Testis (tissue), 3 donors: Measurements from ENCODE around the gene ECE2. TPM values are rescaled to one million over a fixed set of nuclear protein-coding genes. Genes with fewer than 3 reads are reported as not detected.

Experiments
- DNase-seq: peaks from one replicate; pipeline ENCODE4 v3.0.0-alpha.2; 2019
- H3K27ac ChIP-seq, 2 donors: fragments of 200-600 bp; sonication (generic); one replicate each; pipeline ENCODE4 v1.5.1; 2019
- H3K27me3 ChIP-seq: fragments of 200-600 bp; sonication (generic); one replicate; pipeline ENCODE4 v1.5.1; 2019
- H3K36me3 ChIP-seq: fragments of 200-600 bp; sonication (generic); one replicate; pipeline ENCODE4 v1.5.1; 2017; ENCODE audit warnings: low read depth; ENCODE audit errors: missing control alignments
- H3K4me1 ChIP-seq: fragments of 200-600 bp; sonication (generic); one replicate; pipeline ENCODE4 v1.5.1; 2019
- H3K4me3 ChIP-seq, 2 donors: fragments of 200-600 bp; sonication (generic); one replicate each; pipeline ENCODE4 v1.5.1; 2017 to 2019
- H3K9me3 ChIP-seq: fragments of 200-600 bp; sonication (generic); one replicate; pipeline ENCODE4 v1.5.1; 2017
- POLR2A ChIP-seq: fragments of 450-650 bp; IDR thresholded peaks from one replicate; pipeline ENCODE4 v1.6.1; 2017; ENCODE audit warnings: antibody characterized with exemption, mild to moderate bottlenecking, moderate library complexity
- WGBS, 2 donors: methylation state at CpG; one replicate each; pipeline ENCODE4 v1.1.5; 2018; 5-methylcytosine and 5-hydroxymethylcytosine counted together
- intact Hi-C: fragments of 100-400 bp; cut with DNase I; formaldehyde crosslinking; loops from one replicate; pipeline ENCODE4 v1.15.1; 2023; ENCODE audit warnings: low total_unique reads
- polyA plus RNA-seq: library from polyadenylated mRNA; stranded (reverse); fragments of 350-450 nt; fragmentation: Illumina TruSeq; extraction: RNeasy Lipid Tissue Mini Kit (QIAGEN cat#74804); gene quantifications from one replicate; pipeline ENCODE4 v1.2.3, GENCODE V29; 2014; ENCODE audit warnings: low read depth, low replicate concordance; ENCODE audit not compliant: insufficient read depth
- total RNA-seq, 2 donors: library from RNA; depleted of rRNA; stranded (reverse); fragments of >200 nt; gene quantifications; one replicate each; pipeline ENCODE4 v1.2.3, GENCODE V29; 2016
- TF ChIP-seq, protein P1 (sequence below), 3 experiments: fragments of 450-650 bp in 2 of 3; fragments of 200-600 bp in 1 of 3; sonication (generic) in 1 of 3; IDR thresholded peaks; one replicate each; pipeline ENCODE4 v1.5.1; 2016 to 2019; ENCODE audit warnings: antibody characterized with exemption in 3 of 3, mild to moderate bottlenecking in 2 of 3, moderate library complexity in 1 of 3

Gene ECE2
- total and polyA plus RNA-seq, 3 donors from 2014 or later: 1.1 to 1.4 (median 1.4) TPM

DNA sequence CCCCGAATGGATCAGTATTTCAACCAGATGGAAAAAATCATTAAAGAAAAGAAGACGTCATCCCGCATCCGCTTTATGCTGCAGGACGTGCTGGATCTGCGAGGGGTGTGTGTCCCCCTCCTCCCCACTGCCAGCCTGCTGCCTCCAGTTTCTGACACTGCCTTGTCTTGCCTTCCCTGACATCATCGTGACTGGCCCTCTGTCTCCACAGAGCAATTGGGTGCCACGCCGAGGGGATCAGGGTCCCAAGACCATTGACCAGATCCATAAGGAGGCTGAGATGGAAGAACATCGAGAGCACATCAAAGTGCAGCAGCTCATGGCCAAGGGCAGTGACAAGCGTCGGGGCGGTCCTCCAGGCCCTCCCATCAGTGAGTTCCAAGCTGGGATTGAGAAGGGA lies 49.4 kb downstream of the ECE2 start:
- TF ChIP-seq, protein P1, sequence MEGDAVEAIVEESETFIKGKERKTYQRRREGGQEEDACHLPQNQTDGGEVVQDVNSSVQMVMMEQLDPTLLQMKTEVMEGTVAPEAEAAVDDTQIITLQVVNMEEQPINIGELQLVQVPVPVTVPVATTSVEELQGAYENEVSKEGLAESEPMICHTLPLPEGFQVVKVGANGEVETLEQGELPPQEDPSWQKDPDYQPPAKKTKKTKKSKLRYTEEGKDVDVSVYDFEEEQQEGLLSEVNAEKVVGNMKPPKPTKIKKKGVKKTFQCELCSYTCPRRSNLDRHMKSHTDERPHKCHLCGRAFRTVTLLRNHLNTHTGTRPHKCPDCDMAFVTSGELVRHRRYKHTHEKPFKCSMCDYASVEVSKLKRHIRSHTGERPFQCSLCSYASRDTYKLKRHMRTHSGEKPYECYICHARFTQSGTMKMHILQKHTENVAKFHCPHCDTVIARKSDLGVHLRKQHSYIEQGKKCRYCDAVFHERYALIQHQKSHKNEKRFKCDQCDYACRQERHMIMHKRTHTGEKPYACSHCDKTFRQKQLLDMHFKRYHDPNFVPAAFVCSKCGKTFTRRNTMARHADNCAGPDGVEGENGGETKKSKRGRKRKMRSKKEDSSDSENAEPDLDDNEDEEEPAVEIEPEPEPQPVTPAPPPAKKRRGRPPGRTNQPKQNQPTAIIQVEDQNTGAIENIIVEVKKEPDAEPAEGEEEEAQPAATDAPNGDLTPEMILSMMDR (IDR thresholded peaks at IDR 0.05): no peak
- no peak for TF ChIP-seq POLR2A
- intact Hi-C loops: no loop called here
- DNase-seq: no peak
- H3K27ac ChIP-seq: no peak overlapping the region
- no peaks in the 10 kb centered on the region for H3K9me3 ChIP-seq
- H3K36me3 ChIP-seq: peaks cover 6% of the 10 kb centered on the region
- no peak overlapping the region for H3K4me3 ChIP-seq
- H3K4me1 ChIP-seq: peaks cover 20% of the 10 kb centered on the region
- H3K27me3 ChIP-seq: no peaks in the 10 kb centered on the region
- WGBS, 2 donors: 86 to 90% methylated on average over 13 of the region's 13 CpGs

DNA sequence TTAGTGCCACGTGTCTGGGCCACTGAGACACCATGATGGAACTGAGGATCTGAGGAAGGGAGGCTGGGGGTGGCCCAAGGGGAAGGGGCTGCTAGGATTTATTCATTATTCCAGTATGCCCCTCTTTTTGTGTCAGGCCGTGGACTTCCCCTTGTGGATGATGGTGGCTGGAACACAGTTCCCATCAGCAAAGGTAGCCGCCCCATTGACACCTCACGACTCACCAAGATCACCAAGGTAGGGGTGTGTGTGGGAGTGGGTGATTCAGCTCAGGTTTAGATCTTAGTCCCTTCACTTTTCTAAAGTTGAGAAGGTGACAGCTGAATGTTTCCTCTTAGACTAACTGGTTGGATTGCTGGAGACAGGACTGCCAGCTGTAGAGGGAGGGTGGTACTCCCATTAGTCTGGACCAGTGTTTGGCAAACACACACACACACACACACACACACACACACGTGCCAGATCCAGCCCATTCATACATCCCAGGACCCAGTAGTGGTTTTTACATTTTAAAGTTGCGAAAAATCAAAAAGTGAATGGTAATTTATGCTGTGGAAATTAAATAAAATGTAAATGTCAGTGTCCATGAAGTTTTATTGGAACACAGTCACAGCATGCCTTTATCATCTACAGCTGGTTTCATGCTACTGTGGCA lies 50.0 kb downstream of the ECE2 start:
- Histone ChIP-seq H3K36me3 (peaks cover 6% of the 10 kb centered on the region), H3K27me3 (no peaks in the 10 kb centered on the region), H3K4me1 (peaks cover 14% of the 10 kb centered on the region), H3K4me3 (no peak overlapping the region), H3K27ac (no peak overlapping the region), H3K9me3 (no peaks in the 10 kb centered on the region)
- intact Hi-C loops: no loop called here
- 80 to 89% methylated on average over 6 of the region's 6 CpGs for WGBS, 2 donors
- TF ChIP-seq POLR2A: no peak
- TF ChIP-seq, protein P1 (IDR thresholded peaks at IDR 0.05): no peak
- no peak for DNase-seq

DNA sequence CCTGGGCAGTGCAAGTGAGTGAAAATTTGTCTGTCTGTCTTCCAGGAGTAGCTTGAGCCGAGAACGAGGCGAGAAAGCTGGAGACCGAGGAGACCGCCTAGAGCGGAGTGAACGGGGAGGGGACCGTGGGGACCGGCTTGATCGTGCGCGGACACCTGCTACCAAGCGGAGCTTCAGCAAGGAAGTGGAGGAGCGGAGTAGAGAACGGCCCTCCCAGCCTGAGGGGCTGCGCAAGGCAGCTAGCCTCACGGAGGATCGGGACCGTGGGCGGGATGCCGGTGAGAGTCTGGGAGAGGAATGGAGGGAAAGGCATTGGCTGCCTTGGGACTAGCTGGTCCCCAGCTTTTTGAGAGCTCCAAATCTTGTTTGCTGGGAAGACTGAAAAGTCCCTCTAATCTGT lies 51.3 kb downstream of the ECE2 start:
- WGBS, 2 donors: 92 to 95% methylated on average over 21 of the region's 21 CpGs
- TF ChIP-seq POLR2A: no peak
- TF ChIP-seq, protein P1 (IDR thresholded peaks at IDR 0.05): no peak
- intact Hi-C loops: no loop called here
- no peaks in the 10 kb centered on the region for H3K27me3 ChIP-seq
- H3K4me3 ChIP-seq: no peak overlapping the region
- no peak for DNase-seq
- no peaks in the 10 kb centered on the region for H3K9me3 ChIP-seq
- no peak overlapping the region for H3K27ac ChIP-seq
- H3K36me3 ChIP-seq: peaks cover 6% of the 10 kb centered on the region
- peaks cover 5% of the 10 kb centered on the region for H3K4me1 ChIP-seq

DNA sequence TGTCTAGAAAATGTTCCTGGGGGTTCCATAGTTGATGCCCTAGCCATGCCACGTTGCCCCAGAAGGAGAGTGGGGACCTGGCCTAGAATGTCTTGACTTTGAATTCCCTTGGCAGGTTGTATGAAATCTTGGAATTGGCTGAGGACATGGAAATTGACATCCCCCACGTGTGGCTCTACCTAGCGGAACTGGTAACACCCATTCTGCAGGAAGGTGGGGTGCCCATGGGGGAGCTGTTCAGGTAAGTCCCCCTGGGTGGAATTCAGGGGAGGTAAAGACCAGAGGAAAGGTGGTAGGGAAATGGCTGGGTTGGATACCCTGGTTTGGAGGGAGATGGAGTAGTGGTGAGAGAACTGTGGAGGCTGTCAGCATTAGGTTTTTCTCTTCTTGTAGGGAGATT lies 52.7 kb downstream of the ECE2 start:
- peaks cover 6% of the 10 kb centered on the region for H3K36me3 ChIP-seq
- intact Hi-C loops: no loop called here
- H3K27ac ChIP-seq: no peak overlapping the region
- DNase-seq: no peak
- TF ChIP-seq, protein P1 (IDR thresholded peaks at IDR 0.05): no peak
- no peak for TF ChIP-seq POLR2A
- H3K9me3 ChIP-seq: no peaks in the 10 kb centered on the region
- no peaks in the 10 kb centered on the region for H3K27me3 ChIP-seq
- peaks cover 3% of the 10 kb centered on the region for H3K4me1 ChIP-seq
- 39 to 57% methylated on average over 3 of the region's 3 CpGs for WGBS, 2 donors
- no peak overlapping the region for H3K4me3 ChIP-seq
